GM21737 (cell line): ENCODE results near the gene OR1B1.
"Not testable (repeated sequence)": the region's sequence is repeated elsewhere in the genome, so short reads cannot be mapped to it uniquely, and the experiment has no call there.

ENCODE experiments used
- ATAC-seq: cut with Tn5 transposase; IDR thresholded peaks from one replicate; pipeline ENCODE4 v1.9.1; 2021; ENCODE audit warnings: mild to moderate bottlenecking, moderate library complexity; ENCODE audit not compliant: unreplicated experiment

Gene OR1B1

DNA sequence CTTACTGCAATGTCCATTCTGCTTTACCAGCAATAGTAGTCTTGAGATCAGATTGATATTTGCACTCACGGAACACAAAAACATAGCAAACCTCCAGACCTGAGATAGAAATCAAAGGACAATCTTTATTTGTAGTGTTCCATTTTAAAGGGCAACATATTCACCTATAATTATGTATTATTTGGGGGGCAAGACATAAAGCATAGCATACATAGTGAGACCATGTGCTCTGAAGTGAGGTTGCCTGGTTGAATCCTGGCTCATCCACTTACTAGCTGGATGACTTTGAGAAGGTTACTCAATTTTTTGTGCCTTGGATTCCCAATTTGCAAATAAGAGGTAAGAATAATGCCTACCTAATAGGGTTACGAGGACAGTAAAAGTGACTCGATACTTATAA is at the start of gene OR1B1:
TSS of gene OR1B1 (minus strand) at position 101 of the 400 bp plus-strand sequence.
- no peak for ATAC-seq

DNA sequence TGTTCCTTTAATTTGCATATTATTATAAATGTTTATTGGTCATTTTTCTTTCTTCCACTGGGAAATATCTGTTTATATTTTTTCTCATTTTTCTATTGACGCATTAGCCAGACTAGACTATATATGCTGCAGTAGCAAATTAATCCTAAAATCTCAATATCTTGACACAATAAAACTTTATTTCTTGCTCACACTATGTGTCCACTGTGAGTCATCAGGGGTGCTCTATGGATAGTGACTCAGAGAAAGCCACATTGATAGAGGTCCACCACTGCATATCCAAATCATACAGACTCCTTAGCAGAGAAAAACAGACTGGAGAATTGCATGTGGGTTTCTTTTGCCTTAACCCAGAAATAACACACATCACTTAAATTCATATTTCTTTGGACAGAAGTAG is 38.3 kb upstream of the OR1B1 start:
- ATAC-seq, result no peak

DNA sequence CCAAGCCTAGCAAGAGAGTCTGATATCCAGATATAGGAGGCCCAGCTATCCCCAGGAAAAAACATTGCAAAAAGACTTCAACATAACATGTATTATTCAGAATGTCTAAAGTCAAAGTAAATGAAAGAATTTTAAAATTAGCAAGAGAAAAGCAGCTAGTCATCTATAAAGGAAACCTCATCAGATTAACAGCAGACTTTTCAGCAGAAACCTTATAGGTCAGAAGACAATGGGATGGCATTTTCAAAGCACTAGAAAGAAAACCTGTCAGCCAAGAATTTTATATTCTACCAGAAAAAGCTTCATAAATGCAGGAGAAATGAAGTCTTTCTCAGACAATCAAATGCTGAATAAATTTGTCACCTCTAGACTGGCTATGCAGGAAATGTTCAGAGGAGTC is 27.4 kb upstream of the OR1B1 start:
- no peak for ATAC-seq

DNA sequence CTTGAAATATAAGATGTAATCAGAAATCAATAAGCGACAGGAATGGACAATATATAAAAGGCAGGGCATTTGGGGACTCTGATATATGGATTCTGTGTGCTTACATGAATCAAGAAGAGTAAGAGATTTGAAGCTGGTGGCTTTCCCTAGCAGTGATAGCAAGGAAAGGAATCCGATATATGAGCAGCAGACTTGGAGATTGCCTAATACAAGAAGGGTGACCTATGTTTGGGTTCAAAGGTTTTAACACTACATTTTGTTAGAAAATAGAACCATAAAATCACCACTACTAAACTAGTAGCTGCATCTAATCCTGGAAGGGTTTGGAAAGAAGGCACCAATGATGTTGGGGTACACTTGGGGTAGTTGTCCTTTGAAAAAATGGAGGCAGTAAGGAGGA is 15.1 kb upstream of the OR1B1 start:
- ATAC-seq, result no peak

GRCh38 chr9:122661416-122661815 is 4.0 kb upstream of the OR1B1 start, which contains the start of gene OR1L1:
Gene OR1L1, plus strand, starts transcription at chr9:122661716. Its CDS starts 0 bp downstream, at chr9:122661716.
- no peak for ATAC-seq

DNA sequence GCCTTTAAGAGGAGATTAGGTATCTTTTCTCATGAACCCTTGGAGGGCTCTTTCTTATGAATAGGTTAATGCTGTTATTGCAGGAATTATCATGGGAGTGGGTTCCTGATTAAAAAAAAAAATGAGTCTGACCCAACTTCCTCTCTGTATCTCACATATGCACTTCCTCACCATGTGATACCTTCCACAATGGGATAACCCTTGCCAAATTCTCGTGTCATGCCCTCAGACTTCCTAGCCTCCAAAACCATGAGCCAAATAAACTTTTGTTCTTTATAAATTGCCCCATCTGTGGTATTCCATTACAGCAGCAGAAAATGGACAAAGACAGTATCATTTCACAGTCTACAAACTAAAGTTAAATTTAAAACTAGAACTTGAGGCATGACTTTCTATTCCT is 1.0 kb downstream of the OR1B1 start:
- ATAC-seq, result no peak

DNA sequence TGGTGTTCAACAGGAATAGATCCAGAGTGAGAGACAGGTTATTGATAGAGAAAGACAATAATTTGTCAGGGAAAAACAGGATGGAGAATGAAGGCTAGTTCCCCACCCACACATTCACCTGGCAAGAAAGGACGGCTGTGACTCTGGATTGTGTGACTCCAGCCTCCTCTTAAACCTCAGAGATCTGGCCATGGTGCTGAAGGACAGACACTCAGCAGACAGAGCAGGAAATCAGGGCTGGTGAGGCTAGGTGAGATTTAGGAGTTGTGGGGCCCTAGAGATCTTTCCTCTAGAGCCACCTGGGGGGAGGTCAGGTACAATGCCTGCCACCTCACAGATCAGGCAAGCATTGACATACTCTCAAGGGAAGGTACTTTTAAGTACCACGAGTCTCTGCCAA is 15.2 kb downstream of the OR1B1 start:
- ATAC-seq, result no peak

- ATAC-seq, result no peak
Measured at GRCh38 chr9:122619996-122620395, 37.4 kb downstream of the OR1B1 start.

GRCh38 chr9:122614362-122614761 is 43.1 kb downstream of the OR1B1 start, which contains the start of gene OR1Q1:
Gene OR1Q1, plus strand, starts transcription at chr9:122614738. Its CDS starts 0 bp downstream, at chr9:122614738.
- ATAC-seq, result no peak

GRCh38 chr9:122609804-122610203 is 47.6 kb downstream of the OR1B1 start:
- ATAC-seq, result no peak

- ATAC-seq, result no peak
Measured at GRCh38 chr9:122606587-122606986, 50.8 kb downstream of the OR1B1 start.

GRCh38 chr9:122605691-122606090 is 51.7 kb downstream of the OR1B1 start:
- ATAC-seq, result no peak

- not testable (repeated sequence) for ATAC-seq
Measured at GRCh38 chr9:122583284-122583683, 74.1 kb downstream of the OR1B1 start, which contains the start of gene OR1L8. Gene OR1L8, minus strand, starts transcription at chr9:122583384. Its CDS starts 14,907 bp downstream, at chr9:122568477.

DNA sequence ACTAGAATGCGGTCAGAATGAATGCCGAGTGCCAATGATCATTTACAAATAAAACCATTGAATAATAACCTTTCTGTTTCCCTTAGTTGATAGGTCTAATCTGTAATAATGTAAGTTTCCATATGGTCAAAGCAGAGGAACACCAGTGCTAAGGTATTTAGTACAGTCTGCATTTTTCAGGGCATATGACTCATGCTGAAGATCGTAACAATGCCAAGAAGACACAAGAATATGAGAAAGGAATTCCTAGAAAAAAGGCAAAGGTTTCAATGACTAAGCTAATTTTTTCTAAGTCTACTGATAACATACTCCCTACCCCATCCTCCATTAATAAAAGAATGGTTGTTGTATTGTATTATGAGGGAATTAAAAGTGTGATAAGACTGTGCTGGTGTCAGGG is 77.1 kb downstream of the OR1B1 start:
- no peak for ATAC-seq

- ATAC-seq, result no peak
Measured at GRCh38 chr9:122579874-122580273, 77.6 kb downstream of the OR1B1 start.
